ENCODE results near the gene ZNF568. TPM values are rescaled to one million over a fixed set of nuclear protein-coding genes. Genes with fewer than 3 reads are reported as not detected.

ZNF568 gene
- total and polyA plus RNA-seq, 12 donors = 2.7 to 11.5 (median 8.9) TPM

DNA sequence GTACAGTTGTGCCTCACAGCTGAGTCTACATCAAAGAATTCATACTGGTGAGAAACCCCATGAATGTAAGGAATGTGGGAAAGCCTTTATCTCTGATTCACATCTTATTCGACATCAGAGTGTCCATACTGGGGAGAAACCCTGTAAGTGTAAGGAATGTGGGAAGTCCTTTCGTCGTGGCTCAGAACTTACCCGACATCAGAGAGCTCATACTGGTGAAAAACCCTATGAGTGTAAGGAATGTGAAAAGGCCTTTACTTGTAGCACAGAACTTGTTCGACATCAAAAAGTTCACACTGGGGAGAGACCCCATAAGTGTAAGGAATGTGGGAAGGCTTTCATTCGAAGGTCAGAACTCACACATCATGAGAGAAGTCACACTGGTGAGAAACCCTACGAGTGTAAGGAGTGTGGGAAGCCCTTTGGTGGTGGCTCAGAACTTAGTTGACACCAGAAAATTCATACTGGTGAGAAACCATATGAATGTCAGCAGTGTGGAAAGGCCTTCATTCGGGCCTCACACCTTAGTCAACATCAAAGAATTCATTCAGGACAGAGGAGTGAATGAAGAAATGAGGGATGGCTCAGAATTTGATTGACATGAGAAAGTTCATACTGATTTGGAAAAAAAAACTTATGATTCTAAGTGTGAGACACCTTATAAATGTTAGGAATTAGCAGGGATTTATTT, 81.2 kb downstream of the ZNF568 start:
- intact Hi-C loops (cut with DNase I) = no loop called here
- Histone ChIP-seq H3K27me3 (no peaks in the 10 kb centered on the region), H3K9me3 (peaks cover 0 to 97% (median 12%) of the 10 kb centered on the region in 11 donors), H3K4me1 (no peaks in the 10 kb centered on the region), H3K27ac (no peak overlapping the region), H3K36me3 (peaks cover 3 to 57% (median 34%) of the 10 kb centered on the region in 9 donors), H3K4me3 (no peak overlapping the region)
- TF ChIP-seq, protein P1, sequence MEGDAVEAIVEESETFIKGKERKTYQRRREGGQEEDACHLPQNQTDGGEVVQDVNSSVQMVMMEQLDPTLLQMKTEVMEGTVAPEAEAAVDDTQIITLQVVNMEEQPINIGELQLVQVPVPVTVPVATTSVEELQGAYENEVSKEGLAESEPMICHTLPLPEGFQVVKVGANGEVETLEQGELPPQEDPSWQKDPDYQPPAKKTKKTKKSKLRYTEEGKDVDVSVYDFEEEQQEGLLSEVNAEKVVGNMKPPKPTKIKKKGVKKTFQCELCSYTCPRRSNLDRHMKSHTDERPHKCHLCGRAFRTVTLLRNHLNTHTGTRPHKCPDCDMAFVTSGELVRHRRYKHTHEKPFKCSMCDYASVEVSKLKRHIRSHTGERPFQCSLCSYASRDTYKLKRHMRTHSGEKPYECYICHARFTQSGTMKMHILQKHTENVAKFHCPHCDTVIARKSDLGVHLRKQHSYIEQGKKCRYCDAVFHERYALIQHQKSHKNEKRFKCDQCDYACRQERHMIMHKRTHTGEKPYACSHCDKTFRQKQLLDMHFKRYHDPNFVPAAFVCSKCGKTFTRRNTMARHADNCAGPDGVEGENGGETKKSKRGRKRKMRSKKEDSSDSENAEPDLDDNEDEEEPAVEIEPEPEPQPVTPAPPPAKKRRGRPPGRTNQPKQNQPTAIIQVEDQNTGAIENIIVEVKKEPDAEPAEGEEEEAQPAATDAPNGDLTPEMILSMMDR (IDR thresholded peaks at IDR 0.05) = no peak
- ATAC-seq (no peak), DNase-seq (no peak)
- WGBS, 2 donors = 90 to 96% methylated on average over 8 of the region's 8 CpGs

DNA sequence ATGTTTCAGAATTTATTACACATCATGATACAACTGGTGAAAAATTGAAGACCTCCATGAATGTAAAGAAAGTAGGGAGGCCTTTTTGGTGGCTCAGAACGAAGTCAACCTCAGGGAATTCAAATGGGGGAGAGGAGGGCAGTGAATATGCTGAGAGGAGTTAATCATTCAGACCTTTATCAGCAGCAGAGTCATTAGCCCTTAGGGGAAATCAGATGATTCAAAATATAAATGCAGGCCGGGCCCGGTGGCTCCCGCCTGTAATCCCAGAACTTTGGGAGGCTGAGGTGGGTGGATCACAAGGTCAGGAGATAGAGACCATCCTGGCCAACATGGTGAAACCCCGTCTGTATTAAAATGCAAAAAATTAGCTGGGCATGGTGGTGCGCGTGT, 81.7 kb downstream of the ZNF568 start:
- WGBS, 2 donors = 91 to 95% methylated on average over 7 of the region's 7 CpGs
- intact Hi-C loops (cut with DNase I) = no loop called here
- H3K27me3 ChIP-seq = no peaks in the 10 kb centered on the region
- no peak overlapping the region for H3K27ac ChIP-seq
- peaks cover 3 to 51% (median 29%) of the 10 kb centered on the region in 9 donors for H3K36me3 ChIP-seq
- H3K9me3 ChIP-seq = peaks cover 0 to 96% (median 7%) of the 10 kb centered on the region in 11 donors
- no peaks in the 10 kb centered on the region for H3K4me1 ChIP-seq
- no peak overlapping the region for H3K4me3 ChIP-seq
- ATAC-seq (no peak), DNase-seq (no peak)
- TF ChIP-seq, protein P1 (IDR thresholded peaks at IDR 0.05) = no peak

DNA sequence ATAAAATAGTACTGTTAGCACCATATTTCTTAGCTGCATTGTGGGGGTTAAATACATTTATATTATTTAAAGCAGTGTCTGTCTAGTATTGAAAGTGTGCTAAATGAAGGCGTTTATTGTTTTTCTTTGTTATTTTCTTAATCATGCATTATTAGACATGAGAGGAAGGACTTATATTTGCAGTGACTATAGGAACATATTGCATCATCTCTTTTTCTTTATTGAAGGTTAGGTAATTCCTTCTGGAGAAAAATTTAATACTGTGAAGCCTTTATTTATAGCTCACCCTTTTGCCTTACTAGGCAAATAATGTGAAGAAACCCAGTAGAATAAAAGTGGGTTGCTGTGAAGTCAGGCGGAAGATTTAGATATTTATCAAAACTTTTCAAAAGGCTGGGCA, 83.2 kb downstream of the ZNF568 start:
- H3K9me3 ChIP-seq = peaks cover 0 to 95% (median 7%) of the 10 kb centered on the region in 11 donors
- no peak overlapping the region for H3K27ac ChIP-seq
- DNase-seq (no peak), ATAC-seq (no peak)
- TF ChIP-seq, protein P1 (IDR thresholded peaks at IDR 0.05) = no peak
- intact Hi-C loops (cut with DNase I) = no loop called here
- no peak overlapping the region for H3K4me3 ChIP-seq
- H3K36me3 ChIP-seq = peaks cover 0 to 37% (median 23%) of the 10 kb centered on the region in 9 donors
- H3K27me3 ChIP-seq = no peaks in the 10 kb centered on the region
- H3K4me1 ChIP-seq = no peaks in the 10 kb centered on the region
- 93 to 94% methylated on average over 2 of the region's 2 CpGs for WGBS, 2 donors

DNA sequence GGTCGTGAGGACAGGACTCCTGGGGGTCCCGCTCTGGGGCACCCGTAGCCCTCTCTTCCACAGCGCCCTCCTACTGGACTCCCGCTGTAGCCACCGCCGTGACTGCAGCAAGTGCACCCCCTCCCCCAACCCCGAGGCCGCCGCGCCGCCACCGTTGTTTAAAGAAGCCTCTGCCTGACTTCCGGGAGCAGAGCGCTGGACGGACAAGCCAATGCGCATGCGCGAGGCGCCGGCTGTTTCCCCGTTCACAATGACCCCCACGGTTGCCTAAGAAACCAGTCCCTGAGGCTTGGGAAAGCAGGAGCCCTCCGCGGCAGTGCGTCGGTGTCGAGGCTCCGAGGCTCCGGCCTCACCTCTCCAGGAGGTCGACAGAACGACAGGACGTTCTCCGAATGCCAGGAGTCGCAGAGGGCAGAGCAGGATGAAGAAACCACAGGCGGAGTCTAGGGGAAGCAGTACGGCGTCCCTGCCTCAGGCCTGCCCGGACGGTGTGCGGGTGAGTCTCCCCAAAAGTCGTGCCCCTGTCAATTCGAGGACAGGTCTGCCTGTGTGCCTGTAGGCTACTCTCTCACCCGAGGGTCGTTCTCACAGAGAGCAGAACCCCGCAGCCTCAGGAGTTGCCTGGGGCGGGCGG, 91.6 kb downstream of the ZNF568 start:
- peaks cover 0 to 13% (median 2%) of the 10 kb centered on the region in 9 donors for H3K4me1 ChIP-seq
- H3K4me3 ChIP-seq = peak overlapping the region; percentile 39 to 70 (median 61)
- 15 to 18% methylated on average over 48 of the region's 48 CpGs for WGBS, 2 donors
- peaks cover 0 to 24% (median 0%) of the 10 kb centered on the region in 9 donors for H3K36me3 ChIP-seq
- intact Hi-C loops (cut with DNase I) = loop anchor here in 1 of 10 donors (1.0 kb wide), 1 partner anchor 165 kb away; the partner anchor contains the start of gene ZNF585A
- TF ChIP-seq, protein P1 (IDR thresholded peaks at IDR 0.05) = peak in 1 of 9 donors; percentile 5
- H3K27me3 ChIP-seq = no peaks in the 10 kb centered on the region
- DNase-seq = peak; percentile 82 to 87
- H3K27ac ChIP-seq = peak overlapping the region in 9 of 10 donors; percentile 4 to 74 (median 69)
- peaks cover 0 to 93% (median 0%) of the 10 kb centered on the region in 11 donors for H3K9me3 ChIP-seq
- peak; percentile 91 to 97 (median 93) for ATAC-seq

Data from heart right ventricle (tissue), 16 donors.